ENCODE data around the gene CDH23.

CDH23 gene

GRCh38 chr10:71462062-71462935, 65.6 kb downstream of the CDH23 start:
- in situ Hi-C loops (cut with HindIII; ENCODE audit: low sequenced_read_pairs), result no loop called here

GRCh38 chr10:71463111-71463510, 66.4 kb downstream of the CDH23 start:
- in situ Hi-C loops (cut with HindIII; ENCODE audit: low sequenced_read_pairs), result no loop called here

DNA sequence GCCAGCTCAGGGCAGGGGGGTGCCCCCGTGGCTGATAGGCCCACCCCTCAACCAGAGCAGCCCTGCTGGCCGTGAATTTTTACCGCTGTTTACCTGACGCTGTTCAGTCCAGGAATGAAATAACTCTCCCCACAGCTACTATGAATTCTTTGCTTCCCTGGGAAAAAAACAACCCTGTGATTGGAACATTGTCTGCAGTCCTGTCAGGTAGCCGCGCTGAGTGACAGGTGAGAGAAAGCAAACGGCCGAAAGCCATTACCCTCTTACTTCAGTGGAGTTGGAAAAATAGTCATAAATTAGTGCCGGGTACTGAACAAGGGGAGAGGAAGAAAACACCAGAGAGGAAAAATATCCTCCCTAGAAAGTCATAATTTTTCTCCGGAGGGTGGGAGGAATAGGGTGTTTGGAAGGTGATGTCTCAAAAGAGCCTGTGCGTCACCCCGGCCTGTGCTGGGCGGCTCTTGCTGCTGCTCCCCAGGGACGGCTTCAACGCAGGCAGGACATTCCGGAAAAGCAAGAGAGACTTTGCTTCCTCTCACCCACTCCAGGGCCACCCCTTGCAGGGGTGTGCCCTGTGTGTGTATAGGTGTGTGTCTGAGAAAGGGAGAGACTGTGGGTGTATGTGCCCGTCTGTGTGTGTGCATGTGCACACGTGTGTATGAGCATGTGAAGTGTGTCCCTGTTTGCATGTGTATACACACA, 69.0 kb downstream of the CDH23 start:
- in situ Hi-C loops (cut with HindIII; ENCODE audit: low sequenced_read_pairs), result loop anchor here (5.0 kb wide), 1 partner anchor 43 kb away; no protein-coding TSS in a partner anchor

GRCh38 chr10:71466330-71466729, 69.6 kb downstream of the CDH23 start:
- in situ Hi-C loops (cut with HindIII; ENCODE audit: low sequenced_read_pairs), result loop anchor here (5.0 kb wide), 1 partner anchor 44 kb away; no protein-coding TSS in a partner anchor

DNA sequence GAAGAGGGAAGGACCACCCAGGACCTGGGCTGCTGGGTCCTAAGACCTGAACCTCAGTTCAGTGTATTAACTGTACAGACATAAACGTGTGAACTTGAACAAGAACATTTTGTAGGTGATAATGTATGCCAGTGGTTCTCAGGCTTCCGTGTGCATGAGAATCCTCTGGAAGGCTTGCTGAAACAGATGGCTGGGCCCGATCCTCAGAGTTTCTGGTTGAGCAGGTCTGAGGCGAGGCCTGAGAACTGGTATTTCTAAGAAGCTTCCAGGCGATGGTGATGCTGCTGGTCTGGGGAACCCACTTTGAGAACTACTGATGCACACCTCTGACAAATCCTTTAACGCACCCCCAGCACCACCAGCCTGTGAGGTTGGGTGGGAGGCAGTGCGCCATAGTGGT, 70.4 kb downstream of the CDH23 start:
- in situ Hi-C loops (cut with HindIII; ENCODE audit: low sequenced_read_pairs), result loop anchor here (5.0 kb wide), 1 partner anchor 45 kb away; no protein-coding TSS in a partner anchor

DNA sequence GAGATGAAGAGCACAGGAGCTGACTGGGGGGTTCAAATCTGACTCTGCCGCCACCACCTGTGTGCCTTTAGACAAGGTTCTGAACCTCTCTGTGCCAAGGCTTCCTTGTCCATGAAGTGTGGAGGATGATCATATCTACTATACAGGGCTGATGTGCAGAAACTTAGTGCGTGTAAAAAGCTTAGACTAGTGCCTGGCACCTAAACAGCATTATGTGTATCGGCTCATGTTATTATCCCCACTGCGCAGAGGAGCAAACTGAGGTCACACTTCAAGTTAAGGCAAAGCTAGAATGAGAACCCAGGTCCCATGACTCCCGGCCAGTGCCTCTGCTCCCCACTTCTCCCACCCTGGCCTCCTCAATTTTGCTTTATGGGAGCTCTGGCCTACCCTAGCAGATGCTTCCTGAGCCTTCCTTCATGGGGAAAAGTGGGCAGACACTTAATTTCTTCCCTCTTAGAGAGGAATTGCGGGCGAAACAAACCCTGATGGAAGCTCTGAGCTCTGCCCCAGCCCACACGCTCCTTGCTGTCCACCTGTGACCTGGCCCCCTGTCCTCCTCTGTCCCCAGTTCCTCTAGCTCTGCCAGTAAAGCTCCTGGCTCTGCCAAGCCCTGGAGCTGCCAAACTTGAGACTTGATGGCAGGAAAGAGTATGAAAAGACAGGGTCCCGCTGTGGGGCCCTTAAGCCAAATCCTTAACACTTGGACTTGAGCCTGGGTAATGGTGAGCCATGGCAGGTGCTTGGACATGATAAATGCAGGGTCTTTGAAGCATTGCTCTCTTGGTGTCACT, 71.0 kb downstream of the CDH23 start:
- in situ Hi-C loops (cut with HindIII; ENCODE audit: low sequenced_read_pairs), result loop anchor here (5.0 kb wide), 1 partner anchor 45 kb away; no protein-coding TSS in a partner anchor

- in situ Hi-C loops (cut with HindIII; ENCODE audit: low sequenced_read_pairs), result loop anchor here (5.0 kb wide), 1 partner anchor 46 kb away; no protein-coding TSS in a partner anchor
Observed at GRCh38 chr10:71468363-71469094, 71.8 kb downstream of the CDH23 start.

DNA sequence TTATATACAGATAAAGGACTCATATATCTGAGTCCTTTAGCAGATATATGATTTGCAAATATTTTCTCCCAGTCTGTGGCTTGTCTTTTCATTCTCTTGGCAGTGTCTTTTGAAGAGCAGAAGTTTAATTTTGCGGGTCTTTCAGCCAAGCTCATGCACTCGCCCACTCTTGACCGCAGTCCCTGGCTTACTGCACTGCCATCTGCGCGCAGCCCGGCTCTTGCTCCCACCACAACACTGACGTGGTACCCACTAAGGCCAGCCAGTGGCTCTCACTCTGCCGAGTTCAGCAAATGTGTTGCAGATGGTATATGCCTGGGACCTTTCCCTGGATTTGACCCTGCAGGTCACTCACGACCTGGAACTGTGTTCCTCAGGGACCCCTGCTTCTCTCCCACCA, 74.3 kb downstream of the CDH23 start:
- in situ Hi-C loops (cut with HindIII; ENCODE audit: low sequenced_read_pairs), result no loop called here

GRCh38 chr10:71471957-71472365, 75.2 kb downstream of the CDH23 start:
- in situ Hi-C loops (cut with HindIII; ENCODE audit: low sequenced_read_pairs), result no loop called here

DNA sequence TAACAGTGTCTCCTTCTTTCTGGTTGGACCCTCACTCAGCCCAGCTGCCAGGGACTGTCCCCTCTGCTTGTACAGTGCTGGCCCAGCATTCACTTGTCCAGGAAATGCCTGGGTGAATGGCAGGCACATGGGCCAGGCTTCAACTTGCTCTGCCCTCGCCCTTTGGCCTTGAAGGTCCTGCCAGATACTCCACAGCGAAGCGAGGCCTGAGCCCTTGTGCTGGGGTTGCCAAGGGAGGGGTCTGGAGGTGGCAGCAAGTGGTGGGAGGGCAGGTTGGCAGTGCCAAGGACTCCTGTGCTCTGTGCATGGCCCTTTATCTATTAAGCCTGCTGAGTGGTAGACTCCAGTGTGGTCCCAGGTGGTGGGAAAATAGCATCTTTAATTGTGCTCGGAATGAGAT, 75.7 kb downstream of the CDH23 start:
- in situ Hi-C loops (cut with HindIII; ENCODE audit: low sequenced_read_pairs), result no loop called here

DNA sequence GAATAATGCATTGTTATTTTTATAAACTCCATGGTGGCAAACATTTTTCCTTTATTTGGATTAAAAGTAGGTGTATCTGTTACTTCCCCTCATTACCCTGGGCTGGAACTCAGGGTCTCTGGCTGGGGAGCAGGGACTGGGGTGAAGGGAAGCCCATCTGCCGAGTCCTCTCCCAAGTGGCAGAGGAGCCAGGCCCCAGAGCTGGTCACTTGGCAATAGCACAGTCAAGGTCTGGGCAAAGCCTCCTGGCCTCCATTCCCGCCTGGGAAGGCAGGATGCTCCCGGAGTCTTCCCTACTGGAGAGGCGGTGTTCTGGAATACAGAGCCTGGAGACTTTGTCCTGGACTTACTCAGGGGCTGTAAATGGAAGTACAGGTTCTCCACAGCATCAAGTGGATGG, 76.2 kb downstream of the CDH23 start:
- in situ Hi-C loops (cut with HindIII; ENCODE audit: low sequenced_read_pairs), result no loop called here

DNA sequence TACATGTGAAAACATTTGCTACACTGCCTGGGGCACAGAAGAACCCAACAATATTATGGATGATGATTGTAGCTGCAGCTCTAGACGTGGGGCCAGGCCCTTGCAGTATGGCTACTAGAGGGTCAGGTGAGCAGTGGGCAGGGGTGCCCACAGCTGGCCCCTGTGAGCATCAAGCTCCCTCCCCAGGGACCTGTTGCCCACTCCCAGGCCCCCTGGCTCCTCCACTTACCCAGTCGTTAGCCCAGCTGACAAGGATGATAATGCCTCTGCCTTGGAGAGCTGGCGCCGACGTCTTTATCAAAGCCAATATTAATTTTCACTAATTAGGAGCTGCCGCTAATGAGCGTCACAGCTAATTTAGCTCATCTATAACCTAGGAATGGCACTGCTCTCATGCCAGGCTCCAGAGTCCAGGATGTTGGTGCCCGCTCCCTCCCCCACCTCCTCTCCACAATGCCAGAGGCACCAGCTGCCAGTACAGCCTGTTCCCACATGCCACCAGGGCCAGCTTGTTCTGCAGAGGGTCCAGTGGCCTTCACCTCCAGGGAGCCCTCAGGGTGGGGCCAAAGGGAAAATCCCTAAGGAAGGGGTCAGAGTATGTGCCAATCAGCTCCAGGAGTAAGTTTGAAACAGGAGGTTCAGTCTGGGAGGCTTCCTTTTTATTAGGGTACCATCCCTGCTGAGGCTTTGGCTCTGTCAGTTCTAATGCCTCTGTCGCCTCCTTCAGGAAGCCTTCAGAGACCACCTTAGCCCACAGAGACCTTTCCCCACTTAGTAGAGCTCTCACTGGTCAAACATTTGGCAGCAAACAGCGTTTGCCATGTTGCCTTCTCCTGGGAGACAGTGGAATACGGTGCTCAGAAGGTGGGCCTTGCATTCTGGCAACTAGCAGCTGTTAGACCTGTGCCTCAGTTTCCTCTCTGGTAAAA, 77.2 kb downstream of the CDH23 start:
- in situ Hi-C loops (cut with HindIII; ENCODE audit: low sequenced_read_pairs), result no loop called here

DNA sequence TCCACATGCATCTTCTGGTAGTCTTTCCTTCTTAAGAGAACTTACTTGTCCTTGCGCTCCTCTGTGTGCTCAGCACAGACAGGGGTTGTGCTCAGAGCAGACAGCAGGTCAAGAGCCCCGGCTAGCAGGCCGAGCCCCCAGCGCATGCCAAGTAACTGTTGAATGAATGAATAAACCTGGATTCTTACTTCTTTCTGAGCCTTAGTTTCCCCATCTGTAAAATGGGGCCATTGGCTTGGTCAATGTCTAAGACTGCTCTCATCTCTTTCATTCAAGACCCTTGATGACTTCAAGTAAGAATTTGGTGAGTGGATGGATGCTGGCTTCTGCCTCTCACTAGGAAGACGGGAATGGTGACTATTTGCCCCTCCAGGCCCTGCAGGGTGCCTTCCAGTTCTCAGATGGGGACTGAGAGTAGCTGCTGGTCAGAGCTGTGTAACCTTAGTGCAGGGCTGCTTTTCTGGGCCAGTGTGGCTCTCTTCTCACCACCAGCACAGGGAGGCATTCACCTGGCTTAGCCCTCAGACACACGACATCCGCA, 78.1 kb downstream of the CDH23 start:
- in situ Hi-C loops (cut with HindIII; ENCODE audit: low sequenced_read_pairs), result no loop called here

GRCh38 chr10:71475243-71475871, 78.6 kb downstream of the CDH23 start:
- in situ Hi-C loops (cut with HindIII; ENCODE audit: low sequenced_read_pairs), result no loop called here

DNA sequence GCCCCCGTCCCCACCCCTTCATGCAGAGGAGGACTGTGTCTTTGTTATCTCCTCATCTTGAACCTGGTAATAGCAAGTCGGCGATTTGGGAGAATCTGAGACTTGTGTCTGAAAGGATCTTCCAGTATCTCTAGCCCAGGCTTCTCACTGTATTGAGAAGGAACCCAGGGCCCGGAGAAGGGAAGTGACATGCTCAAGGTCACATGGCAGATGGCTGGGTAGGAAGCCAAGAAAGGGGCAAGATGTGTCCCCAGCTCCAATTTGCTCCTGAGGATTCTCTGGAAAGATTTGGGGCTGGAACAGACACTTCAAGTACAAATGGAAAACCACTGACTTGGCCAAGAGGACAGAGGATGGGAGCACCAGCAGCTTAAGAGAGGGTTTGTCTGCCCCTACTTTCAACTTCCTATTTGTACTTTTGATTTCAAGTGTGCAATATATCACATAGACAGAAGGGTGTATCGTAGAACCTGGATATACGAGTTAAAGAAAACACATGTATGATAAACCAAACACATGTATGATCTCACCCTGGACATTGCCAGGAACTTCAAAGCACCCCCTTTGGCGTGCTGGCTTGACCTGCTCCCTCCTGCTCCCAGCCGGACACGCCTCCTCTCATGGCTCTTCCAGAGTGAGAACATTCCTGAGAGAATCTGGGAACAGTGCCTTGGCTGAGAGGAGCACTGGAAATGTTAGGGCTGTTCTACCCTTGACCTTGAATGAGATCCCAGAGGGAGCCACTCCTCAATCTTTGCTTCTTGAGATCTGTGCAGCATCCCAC, 79.7 kb downstream of the CDH23 start:
- in situ Hi-C loops (cut with HindIII; ENCODE audit: low sequenced_read_pairs), result no loop called here

- in situ Hi-C loops (cut with HindIII; ENCODE audit: low sequenced_read_pairs), result no loop called here
Observed at GRCh38 chr10:71478173-71478572, 81.5 kb downstream of the CDH23 start.

DNA sequence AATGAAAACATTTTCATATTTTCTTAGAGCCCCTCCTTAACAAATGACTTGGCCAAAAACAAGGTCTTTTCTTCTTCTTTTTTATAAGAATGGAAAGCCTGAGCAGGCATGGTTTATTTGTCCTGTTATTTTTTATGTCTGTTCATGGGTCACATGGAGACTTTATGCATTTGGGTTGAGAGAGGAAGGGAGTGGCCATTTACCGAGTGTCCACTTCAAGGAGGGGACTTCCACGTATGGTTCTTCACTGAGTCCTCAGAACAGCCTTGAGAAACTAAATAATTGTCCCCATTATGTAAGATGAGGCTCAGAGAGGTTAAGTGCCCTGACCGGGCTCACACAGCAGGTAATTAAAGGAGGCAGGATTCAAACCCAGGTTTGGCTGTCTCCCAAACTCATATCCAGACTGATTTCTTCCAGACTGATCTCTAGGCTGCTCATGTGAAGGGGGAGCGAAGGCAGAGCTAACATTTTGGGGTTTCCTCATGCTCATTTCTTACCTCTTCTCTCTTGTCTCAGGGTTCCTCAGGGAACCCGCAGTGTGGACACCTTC, 82.2 kb downstream of the CDH23 start:
- in situ Hi-C loops (cut with HindIII; ENCODE audit: low sequenced_read_pairs), result no loop called here

DNA sequence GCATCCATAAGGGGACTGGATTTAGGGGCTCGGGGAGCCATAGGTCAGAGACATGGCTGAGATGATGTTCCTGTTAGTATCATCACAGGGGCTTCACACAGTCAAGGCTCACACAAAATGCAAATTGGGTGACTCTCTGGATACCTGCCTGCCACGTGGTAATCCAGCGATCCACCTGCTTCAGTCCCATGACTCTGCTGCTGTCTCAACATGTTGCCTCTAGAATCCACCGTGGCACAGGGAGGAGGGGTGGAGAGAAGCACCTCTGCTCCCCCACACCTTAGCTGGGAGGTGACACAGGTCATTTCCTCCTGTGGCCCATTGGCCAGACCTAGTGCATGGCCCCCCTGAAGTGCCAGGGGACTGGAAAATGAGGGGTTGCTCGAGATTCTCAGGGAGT, 83.1 kb downstream of the CDH23 start:
- in situ Hi-C loops (cut with HindIII; ENCODE audit: low sequenced_read_pairs), result no loop called here

All from endothelial cell of hepatic sinusoid (primary cell).